Right lobe of liver (tissue), 6 donors: ENCODE measurements around the gene TNFRSF11A. TPM values are rescaled to one million over a fixed set of nuclear protein-coding genes. Genes with fewer than 3 reads are reported as not detected.

Experiments
- ATAC-seq, 4 donors: fragments of 200-7000 bp; cut with Tn5 transposase; one replicate each; pipeline ENCODE4 v1.9.1; 2020; ENCODE audit warnings: mild to moderate bottlenecking in 4 of 4, moderate library complexity in 4 of 4
- DNase-seq, 3 donors: peaks; one replicate each; pipeline ENCODE4 v3.0.0-alpha.2; 2020
- H3K27ac ChIP-seq, 3 donors: fragments of 200-600 bp; one replicate each; pipeline ENCODE4 v1.8.0; 2022
- H3K27me3 ChIP-seq, 2 donors: fragments of 200-600 bp; one replicate each; pipeline ENCODE4 v1.8.0; 2022
- H3K36me3 ChIP-seq, 4 donors: fragments of 200-600 bp; sonication (generic) in 1 of 4; one replicate each; pipeline versions ENCODE4 v1.5.1 to v1.8.0; 2017 to 2022; ENCODE audit warnings: control low read depth in 1 of 4
- H3K4me1 ChIP-seq, 4 donors: fragments of 200-600 bp; sonication (generic) in 1 of 4; one replicate each; pipeline versions ENCODE4 v1.5.1 to v1.8.0; 2017 to 2022; ENCODE audit warnings: control low read depth in 1 of 4
- H3K4me3 ChIP-seq, 3 donors: fragments of 200-600 bp; one replicate each; pipeline ENCODE4 v1.8.0; 2022
- H3K9me3 ChIP-seq, 4 donors: fragments of 200-600 bp; sonication (generic) in 1 of 4; one replicate each; pipeline versions ENCODE4 v1.5.1 to v1.8.0; 2017 to 2022; ENCODE audit warnings: control low read depth in 1 of 4
- CTCF ChIP-seq, 4 donors: fragments of 200-600 bp in 3 of 4; fragments of 450-650 bp in 1 of 4; IDR thresholded peaks; one replicate each; pipeline versions ENCODE4 v1.5.1 to v1.8.0; 2016 to 2022; ENCODE audit warnings: antibody characterized with exemption in 4 of 4, mild to moderate bottlenecking in 2 of 4
- POLR2A ChIP-seq: fragments of 450-650 bp; IDR thresholded peaks from one replicate; pipeline ENCODE4 v1.6.1; 2017; ENCODE audit warnings: antibody characterized with exemption, mild to moderate bottlenecking
- WGBS: methylation state at CpG from one replicate; pipeline ENCODE4 v1.1.6; 2018; ENCODE audit warnings: low coverage, low lambda C conversion rate; ENCODE audit not compliant: insufficient coverage; ENCODE audit errors: missing lambda C conversion rate; 5-methylcytosine and 5-hydroxymethylcytosine counted together
- intact Hi-C, 2 donors: fragments of 100-400 bp; cut with DNase I; formaldehyde crosslinking; loops; one replicate each; pipeline versions ENCODE4 v1.11.2 to v1.14.1; 2022
- total RNA-seq, 6 experiments: library from RNA; depleted of rRNA in 2 of 6; stranded (reverse); fragments of >200 nt in 2 of 6; fragmentation: NEBNext Ultra II Directional in 3 of 6; extraction: Animal tissue kit (Norgen Biotek cat#: 25700) in 3 of 6; gene quantifications; one replicate each; pipeline versions ENCODE4 v1.1.0 to v1.2.4, GENCODE V29; 2016 to 2023
- donor health status: DM: no; HTN: yes; CAD: no.
- donor health status: DM: no; HTN: no; CAD: no.
- donor health status: DM: no; HTN: no; CAD: no.
- donor health status: DM: no; HTN: yes; CAD: no.
- donor health status: DM: no; HTN: yes; CAD: no.

TNFRSF11A gene
- total RNA-seq, 6 experiments from 2014 or later, result 0.27 to 2.1 (median 0.81) TPM

DNA sequence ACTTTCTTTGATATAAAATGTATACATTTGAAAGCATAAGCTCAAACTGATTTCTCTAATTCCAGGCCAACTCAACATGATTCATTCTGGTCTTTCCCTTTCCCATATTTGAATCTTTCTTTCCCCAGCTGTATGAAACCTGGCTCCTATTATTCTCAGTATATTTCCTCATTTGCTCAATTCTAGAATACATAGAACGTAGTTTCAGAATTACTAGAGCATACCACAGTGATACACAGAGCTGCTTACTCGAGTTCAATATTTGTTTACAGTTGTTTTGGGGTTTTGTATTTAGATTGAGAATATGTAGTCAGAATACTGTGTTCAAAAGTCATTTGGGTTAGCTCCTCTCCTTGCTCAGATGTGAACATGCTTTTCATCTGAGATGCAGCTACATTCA lies 43.0 kb downstream of the TNFRSF11A start:
- TF ChIP-seq CTCF (IDR thresholded peaks at IDR 0.05) (no peak), POLR2A (no peak)
- WGBS, result 82% methylated on average over 2 of the region's 2 CpGs
- Histone ChIP-seq H3K36me3 (no peaks in the 10 kb centered on the region), H3K4me3 (no peak overlapping the region), H3K4me1 (no peaks in the 10 kb centered on the region), H3K9me3 (no peaks in the 10 kb centered on the region), H3K27me3 (no peaks in the 10 kb centered on the region), H3K27ac (no peak overlapping the region)
- intact Hi-C loops, result no loop called here
- ATAC-seq (no peak), DNase-seq (no peak)

DNA sequence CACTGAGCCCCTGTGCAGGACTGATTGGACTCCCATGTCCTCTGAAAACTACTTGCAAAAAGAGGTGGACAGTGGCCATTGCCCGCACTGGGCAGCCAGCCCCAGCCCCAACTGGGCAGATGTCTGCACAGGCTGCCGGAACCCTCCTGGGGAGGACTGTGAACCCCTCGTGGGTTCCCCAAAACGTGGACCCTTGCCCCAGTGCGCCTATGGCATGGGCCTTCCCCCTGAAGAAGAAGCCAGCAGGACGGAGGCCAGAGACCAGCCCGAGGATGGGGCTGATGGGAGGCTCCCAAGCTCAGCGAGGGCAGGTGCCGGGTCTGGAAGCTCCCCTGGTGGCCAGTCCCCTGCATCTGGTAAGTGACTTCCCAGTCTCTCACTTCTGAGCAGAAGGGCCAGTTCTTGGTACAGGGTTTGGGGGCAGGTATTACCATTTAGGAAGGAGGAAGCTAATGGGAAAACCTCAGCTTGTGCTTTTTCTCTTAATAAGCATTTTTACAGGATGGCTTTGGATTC lies 44.1 kb downstream of the TNFRSF11A start:
- H3K9me3 ChIP-seq, result no peaks in the 10 kb centered on the region
- H3K4me3 ChIP-seq, result no peak overlapping the region
- intact Hi-C loops, result no loop called here
- H3K27me3 ChIP-seq, result no peaks in the 10 kb centered on the region
- no peak overlapping the region for H3K27ac ChIP-seq
- TF ChIP-seq CTCF (IDR thresholded peaks at IDR 0.05), result no peak
- TF ChIP-seq POLR2A, result no peak
- WGBS, result no CpG with 5 or more reads among the region's 9 CpGs
- H3K36me3 ChIP-seq, result no peaks in the 10 kb centered on the region
- DNase-seq (no peak), ATAC-seq (peak in 1 of 4 donors; percentile 24)
- H3K4me1 ChIP-seq, result no peaks in the 10 kb centered on the region

- Histone ChIP-seq H3K4me3 (no peak overlapping the region), H3K9me3 (no peaks in the 10 kb centered on the region), H3K4me1 (no peaks in the 10 kb centered on the region), H3K27ac (no peak overlapping the region), H3K36me3 (no peaks in the 10 kb centered on the region), H3K27me3 (no peaks in the 10 kb centered on the region)
- 79% methylated on average over 4 of the region's 4 CpGs for WGBS
- ATAC-seq (no peak), DNase-seq (no peak)
- intact Hi-C loops, result no loop called here
- TF ChIP-seq POLR2A (no peak), CTCF (IDR thresholded peaks at IDR 0.05) (no peak)
Observed at GRCh38 chr18:62370366-62370765, 45.3 kb downstream of the TNFRSF11A start.

- H3K4me1 ChIP-seq, result no peaks in the 10 kb centered on the region
- intact Hi-C loops, result no loop called here
- no peak for DNase-seq
- TF ChIP-seq POLR2A (no peak), CTCF (IDR thresholded peaks at IDR 0.05) (no peak)
- no peak overlapping the region for H3K4me3 ChIP-seq
- 86% methylated on average over 10 of the region's 10 CpGs for WGBS
- no peak overlapping the region for H3K27ac ChIP-seq
- no peaks in the 10 kb centered on the region for H3K36me3 ChIP-seq
- no peak for ATAC-seq
- H3K9me3 ChIP-seq, result no peaks in the 10 kb centered on the region
- H3K27me3 ChIP-seq, result no peaks in the 10 kb centered on the region
Observed at GRCh38 chr18:62371436-62371835, 46.3 kb downstream of the TNFRSF11A start.

GRCh38 chr18:62372156-62372555 lies 47.0 kb downstream of the TNFRSF11A start:
- 90% methylated on average over 5 of the region's 5 CpGs for WGBS
- intact Hi-C loops, result no loop called here
- Histone ChIP-seq H3K9me3 (no peaks in the 10 kb centered on the region), H3K4me3 (no peak overlapping the region), H3K27ac (no peak overlapping the region), H3K36me3 (no peaks in the 10 kb centered on the region), H3K4me1 (no peaks in the 10 kb centered on the region), H3K27me3 (no peaks in the 10 kb centered on the region)
- no peak for TF ChIP-seq CTCF (IDR thresholded peaks at IDR 0.05)
- no peak for ATAC-seq
- DNase-seq, result no peak
